Transverse colon (tissue), 4 donors: ENCODE data around the gene ABHD11. TPM values are rescaled to one million over a fixed set of nuclear protein-coding genes. Genes with fewer than 3 reads are reported as not detected.

Experiments used
- DNase-seq: peaks from one replicate; pipeline ENCODE4 v3.0.0-alpha.2; 2019
- H3K27ac ChIP-seq, 4 donors: fragments of 200-600 bp; sonication (generic); 2 replicates each; pipeline ENCODE4 v1.5.1; 2016 to 2018; ENCODE audit warnings: inconsistent platforms in 4 of 4
- H3K27me3 ChIP-seq: fragments of 200-600 bp; sonication (generic); 2 replicates; pipeline ENCODE4 v1.5.1; 2017; ENCODE audit warnings: inconsistent platforms
- H3K36me3 ChIP-seq, 4 donors: fragments of 200-600 bp; sonication (generic); 2 replicates each; pipeline ENCODE4 v1.5.1; 2017 to 2019; ENCODE audit warnings: inconsistent platforms in 4 of 4
- H3K4me1 ChIP-seq, 4 donors: fragments of 200-600 bp; sonication (generic); 2 replicates each; pipeline ENCODE4 v1.5.1; 2017 to 2020; ENCODE audit warnings: inconsistent platforms in 4 of 4
- H3K4me3 ChIP-seq, 4 donors: fragments of 200-600 bp; sonication (generic); 1 replicate in 1 of 4; 2 replicates in 3 of 4; pipeline versions ENCODE4 v1.5.1 to v1.6.1; 2017 to 2019; ENCODE audit warnings: inconsistent platforms in 4 of 4
- H3K9me3 ChIP-seq, 2 donors: fragments of 200-600 bp; sonication (generic); 2 replicates each; pipeline ENCODE4 v1.5.1; 2017 to 2019; ENCODE audit warnings: inconsistent platforms in 2 of 2
- CTCF ChIP-seq, 5 experiments: fragments of 200-600 bp in 3 of 5; fragments of 450-650 bp in 2 of 5; sonication (generic) in 3 of 5; IDR thresholded peaks; 1 replicate in 2 of 5; 2 replicates in 3 of 5; pipeline ENCODE4 v1.5.1; 2016 to 2017; ENCODE audit warnings: antibody characterized with exemption in 5 of 5, inconsistent platforms in 3 of 5, mild to moderate bottlenecking in 2 of 5, moderate library complexity in 1 of 5
- EP300 ChIP-seq: sonication (generic); formaldehyde crosslinking; IDR thresholded peaks from one replicate; pipeline ENCODE4 v1.6.1; 2017; ENCODE audit warnings: antibody characterized with exemption, low read depth
- POLR2A ChIP-seq: fragments of 450-650 bp; IDR thresholded peaks from one replicate; pipeline ENCODE4 v1.6.1; 2016; ENCODE audit warnings: antibody characterized with exemption, mild to moderate bottlenecking, moderate library complexity
- POLR2AphosphoS5 ChIP-seq, 3 donors: sonication (generic); formaldehyde crosslinking; IDR thresholded peaks; one replicate each; pipeline ENCODE4 v1.6.1; 2016; ENCODE audit warnings: antibody characterized with exemption in 3 of 3
- WGBS, 2 donors: methylation state at CpG; one replicate each; pipeline ENCODE4 v1.1.5; 2018; ENCODE audit warnings: low coverage in 1 of 2; 5-methylcytosine and 5-hydroxymethylcytosine counted together
- in situ Hi-C, 4 donors: fragments of 200-750 bp; cut with MboI; loops; one replicate each; pipeline versions ENCODE4 v1.15.0 to v1.15.1; 2017; ENCODE audit warnings: low sequenced_read_pairs in 3 of 4, low pct_ligation_motif_present in 1 of 4, low pct_unique_long_range_greater_than_20kb in 1 of 4
- intact Hi-C: fragments of 100-400 bp; cut with DNase I; formaldehyde crosslinking; loops from one replicate; pipeline ENCODE4 v1.15.1; 2023; ENCODE audit warnings: low total_unique reads
- total RNA-seq, 4 donors: library from RNA; depleted of rRNA; stranded (reverse); fragments of >200 nt; gene quantifications; one replicate each; pipeline ENCODE4 v1.1.0, GENCODE V29; 2016

Gene ABHD11
- total RNA-seq, 4 donors from 2014 or later = 108 to 177 (median 117) TPM

GRCh38 chr7:73718438-73718881 lies 20.1 kb downstream of the ABHD11 start:
- peaks cover 21 to 61% (median 47%) of the 10 kb centered on the region in 4 donors for H3K4me1 ChIP-seq
- TF ChIP-seq POLR2AphosphoS5 (IDR thresholded peaks at IDR 0.05) (no peak), CTCF (IDR thresholded peaks at IDR 0.05) (no peak), POLR2A (no peak), EP300 (no peak)
- H3K4me3 ChIP-seq = peak overlapping the region; percentile 75 to 94 (median 90)
- WGBS, 2 donors = 26% methylated on average over 8 of the region's 9 CpGs; no CpG with 5 or more reads in 1 of the 2 donors
- in situ Hi-C loops (loop anchor here in 1 of 4 donors (10.0 kb wide), 1 partner anchor 104 kb away; no protein-coding TSS in a partner anchor), intact Hi-C loops (no loop called here)
- no peaks in the 10 kb centered on the region for H3K36me3 ChIP-seq
- peaks cover 9% of the 10 kb centered on the region for H3K27me3 ChIP-seq
- H3K9me3 ChIP-seq = no peaks in the 10 kb centered on the region
- peak overlapping the region; percentile 68 to 76 (median 76) for H3K27ac ChIP-seq
- no peak for DNase-seq

- Histone ChIP-seq H3K4me1 (peaks cover 21 to 61% (median 47%) of the 10 kb centered on the region in 4 donors), H3K36me3 (no peaks in the 10 kb centered on the region), H3K4me3 (peak overlapping the region in 2 of 4 donors; percentile 88 to 92), H3K9me3 (no peaks in the 10 kb centered on the region), H3K27me3 (peaks cover 9% of the 10 kb centered on the region), H3K27ac (peak overlapping the region in 3 of 4 donors; percentile 28 to 76 (median 36))
- in situ Hi-C loops = loop anchor here in 1 of 4 donors (10.0 kb wide), 1 partner anchor 103 kb away; no protein-coding TSS in a partner anchor
- WGBS, 2 donors = 52 to 76% methylated on average over 6 to 10 of the region's 10 CpGs
- TF ChIP-seq POLR2AphosphoS5 (IDR thresholded peaks at IDR 0.05) (no peak), POLR2A (no peak), EP300 (no peak), CTCF (IDR thresholded peaks at IDR 0.05) (no peak)
- intact Hi-C loops = no loop called here
- DNase-seq = peak; percentile 56
Observed at GRCh38 chr7:73717991-73718405, 20.6 kb downstream of the ABHD11 start.

- TF ChIP-seq EP300 (no peak), CTCF (IDR thresholded peaks at IDR 0.05) (no peak), POLR2A (no peak), POLR2AphosphoS5 (IDR thresholded peaks at IDR 0.05) (no peak)
- Histone ChIP-seq H3K4me3 (no peak overlapping the region), H3K36me3 (no peaks in the 10 kb centered on the region), H3K9me3 (no peaks in the 10 kb centered on the region), H3K4me1 (peaks cover 21 to 59% (median 47%) of the 10 kb centered on the region in 4 donors), H3K27me3 (peaks cover 9% of the 10 kb centered on the region), H3K27ac (peak overlapping the region; percentile 13 to 76 (median 42))
- intact Hi-C loops (no loop called here), in situ Hi-C loops (loop anchor here in 1 of 4 donors (10.0 kb wide), 1 partner anchor 102 kb away; no protein-coding TSS in a partner anchor)
- 75 to 82% methylated on average over 2 to 13 of the region's 13 CpGs for WGBS, 2 donors
- no peak for DNase-seq
Observed at GRCh38 chr7:73717025-73717807, 21.4 kb downstream of the ABHD11 start.

- intact Hi-C loops = no loop called here
- peaks cover 21 to 53% (median 46%) of the 10 kb centered on the region in 4 donors for H3K4me1 ChIP-seq
Observed at GRCh38 chr7:73716318-73716890, 22.2 kb downstream of the ABHD11 start.

More at GRCh38 chr7:73716318-73716890, 22.2 kb downstream of the ABHD11 start:
- Histone ChIP-seq H3K27ac (peak overlapping the region in 3 of 4 donors; percentile 36 to 76 (median 49)), H3K4me3 (no peak overlapping the region), H3K36me3 (no peaks in the 10 kb centered on the region), H3K9me3 (no peaks in the 10 kb centered on the region), H3K27me3 (peaks cover 9% of the 10 kb centered on the region)
- no peak for DNase-seq
- in situ Hi-C loops = loop anchor here in 1 of 4 donors (10.0 kb wide), 1 partner anchor 102 kb away; no protein-coding TSS in a partner anchor
- WGBS, 2 donors = 50 to 55% methylated on average over 4 of the region's 4 CpGs
- TF ChIP-seq POLR2A (no peak), EP300 (no peak)
